Measurements from ENCODE around the gene TTC14.
"Not testable (repeated sequence)": the region's sequence is repeated elsewhere in the genome, so short reads cannot be mapped to it uniquely, and the experiment has no call there.

The TTC14 gene

GRCh38 chr3:180580934-180581333 is 21.0 kb upstream of the TTC14 start:
- Histone ChIP-seq H3K4me1 (ENCODE audit: insufficient read depth, insufficient read length) (no peaks in the 10 kb centered on the region), H3K9ac (ENCODE audit: insufficient read length, low read depth) (no peak overlapping the region), H3K4me3 (ENCODE audit: insufficient read length, low read depth) (no peak overlapping the region), H3K27me3 (ENCODE audit: insufficient read depth, insufficient read length) (no peaks in the 10 kb centered on the region), H3K36me3 (ENCODE audit: insufficient read depth, insufficient read length, low read length) (no peaks in the 10 kb centered on the region), H3K9me3 (ENCODE audit: insufficient read depth, low read length) (no peaks in the 10 kb centered on the region)
- no peak for DNase-seq (ENCODE audit: low read depth, low spot score)
- TF ChIP-seq ZNF274 (IDR thresholded peaks at IDR 0.05; ENCODE audit: low read depth, low read length) = no peak
- no peak for TF ChIP-seq SUZ12 (IDR thresholded peaks at IDR 0.05; ENCODE audit: extremely low read depth, insufficient read depth, insufficient read length)
- TF ChIP-seq YY1 (IDR thresholded peaks at IDR 0.05; ENCODE audit: insufficient read depth, insufficient read length) = no peak

- H3K9ac ChIP-seq (ENCODE audit: insufficient read length, low read depth) = no peak overlapping the region
- no peaks in the 10 kb centered on the region for H3K27me3 ChIP-seq (ENCODE audit: insufficient read depth, insufficient read length)
- no peak for DNase-seq (ENCODE audit: low read depth, low spot score)
- H3K4me3 ChIP-seq (ENCODE audit: insufficient read length, low read depth) = no peak overlapping the region
- no peaks in the 10 kb centered on the region for H3K4me1 ChIP-seq (ENCODE audit: insufficient read depth, insufficient read length)
- no peaks in the 10 kb centered on the region for H3K9me3 ChIP-seq (ENCODE audit: insufficient read depth, low read length)
- no peaks in the 10 kb centered on the region for H3K36me3 ChIP-seq (ENCODE audit: insufficient read depth, insufficient read length, low read length)
- TF ChIP-seq ZNF274 (IDR thresholded peaks at IDR 0.05; ENCODE audit: low read depth, low read length) (no peak), YY1 (IDR thresholded peaks at IDR 0.05; ENCODE audit: insufficient read depth, insufficient read length) (no peak), SUZ12 (IDR thresholded peaks at IDR 0.05; ENCODE audit: extremely low read depth, insufficient read depth, insufficient read length) (no peak)
Measured at GRCh38 chr3:180590396-180590795, 11.6 kb upstream of the TTC14 start.

- DNase-seq (ENCODE audit: low read depth, low spot score); H3K9ac ChIP-seq (ENCODE audit: insufficient read length, low read depth); H3K9me3 ChIP-seq (ENCODE audit: insufficient read depth, low read length); H3K4me3 ChIP-seq (ENCODE audit: insufficient read length, low read depth); H3K4me1 ChIP-seq (ENCODE audit: insufficient read depth, insufficient read length); H3K36me3 ChIP-seq (ENCODE audit: insufficient read depth, insufficient read length, low read length); H3K27me3 ChIP-seq (ENCODE audit: insufficient read depth, insufficient read length): not testable (repeated sequence)
Measured at GRCh38 chr3:180593631-180594030, 8.3 kb upstream of the TTC14 start.

GRCh38 chr3:180594631-180595558 is 7.1 kb upstream of the TTC14 start:
- Histone ChIP-seq H3K36me3 (ENCODE audit: insufficient read depth, insufficient read length, low read length) (no peaks in the 10 kb centered on the region), H3K9ac (ENCODE audit: insufficient read length, low read depth) (no peak overlapping the region), H3K9me3 (ENCODE audit: insufficient read depth, low read length) (no peaks in the 10 kb centered on the region), H3K4me1 (ENCODE audit: insufficient read depth, insufficient read length) (no peaks in the 10 kb centered on the region), H3K27me3 (ENCODE audit: insufficient read depth, insufficient read length) (no peaks in the 10 kb centered on the region), H3K4me3 (ENCODE audit: insufficient read length, low read depth) (no peak overlapping the region)
- peak; percentile 13 for DNase-seq (ENCODE audit: low read depth, low spot score)
- TF ChIP-seq YY1 (IDR thresholded peaks at IDR 0.05; ENCODE audit: insufficient read depth, insufficient read length) = no peak
- no peak for TF ChIP-seq ZNF274 (IDR thresholded peaks at IDR 0.05; ENCODE audit: low read depth, low read length)
- TF ChIP-seq SUZ12 (IDR thresholded peaks at IDR 0.05; ENCODE audit: extremely low read depth, insufficient read depth, insufficient read length) = no peak

GRCh38 chr3:180595559-180595935 is 6.4 kb upstream of the TTC14 start:
- no peak for DNase-seq (ENCODE audit: low read depth, low spot score)
- Histone ChIP-seq H3K4me1 (ENCODE audit: insufficient read depth, insufficient read length) (no peaks in the 10 kb centered on the region), H3K27me3 (ENCODE audit: insufficient read depth, insufficient read length) (no peaks in the 10 kb centered on the region), H3K4me3 (ENCODE audit: insufficient read length, low read depth) (no peak overlapping the region), H3K36me3 (ENCODE audit: insufficient read depth, insufficient read length, low read length) (no peaks in the 10 kb centered on the region), H3K9ac (ENCODE audit: insufficient read length, low read depth) (no peak overlapping the region), H3K9me3 (ENCODE audit: insufficient read depth, low read length) (no peaks in the 10 kb centered on the region)
- no peak for TF ChIP-seq SUZ12 (IDR thresholded peaks at IDR 0.05; ENCODE audit: extremely low read depth, insufficient read depth, insufficient read length)

- DNase-seq (ENCODE audit: low read depth, low spot score) = no peak
- H3K4me1 ChIP-seq (ENCODE audit: insufficient read depth, insufficient read length) = no peaks in the 10 kb centered on the region
- H3K9ac ChIP-seq (ENCODE audit: insufficient read length, low read depth) = no peak overlapping the region
- peaks cover 23% of the 10 kb centered on the region for H3K36me3 ChIP-seq (ENCODE audit: insufficient read depth, insufficient read length, low read length)
- H3K9me3 ChIP-seq (ENCODE audit: insufficient read depth, low read length) = no peaks in the 10 kb centered on the region
- H3K27me3 ChIP-seq (ENCODE audit: insufficient read depth, insufficient read length) = no peaks in the 10 kb centered on the region
- no peak overlapping the region for H3K4me3 ChIP-seq (ENCODE audit: insufficient read length, low read depth)
- TF ChIP-seq SUZ12 (IDR thresholded peaks at IDR 0.05; ENCODE audit: extremely low read depth, insufficient read depth, insufficient read length) (no peak), YY1 (IDR thresholded peaks at IDR 0.05; ENCODE audit: insufficient read depth, insufficient read length) (no peak), ZNF274 (IDR thresholded peaks at IDR 0.05; ENCODE audit: low read depth, low read length) (no peak)
Measured at GRCh38 chr3:180600473-180600872, 1.5 kb upstream of the TTC14 start.

GRCh38 chr3:180611006-180611405 is 9.0 kb downstream of the TTC14 start:
- no peak overlapping the region for H3K4me3 ChIP-seq (ENCODE audit: insufficient read length, low read depth)
- H3K4me1 ChIP-seq (ENCODE audit: insufficient read depth, insufficient read length) = no peaks in the 10 kb centered on the region
- H3K9me3 ChIP-seq (ENCODE audit: insufficient read depth, low read length) = no peaks in the 10 kb centered on the region
- H3K27me3 ChIP-seq (ENCODE audit: insufficient read depth, insufficient read length) = no peaks in the 10 kb centered on the region
- H3K36me3 ChIP-seq (ENCODE audit: insufficient read depth, insufficient read length, low read length) = peaks cover 83% of the 10 kb centered on the region
- no peak for TF ChIP-seq YY1 (IDR thresholded peaks at IDR 0.05; ENCODE audit: insufficient read depth, insufficient read length)
- no peak for TF ChIP-seq ZNF274 (IDR thresholded peaks at IDR 0.05; ENCODE audit: low read depth, low read length)
- H3K9ac ChIP-seq (ENCODE audit: insufficient read length, low read depth) = no peak overlapping the region
- no peak for DNase-seq (ENCODE audit: low read depth, low spot score)
